K562 (cell line): ENCODE measurements around the gene WIPF3. TPM values are rescaled to one million over a fixed set of nuclear protein-coding genes. Genes with fewer than 3 reads are reported as not detected.
A peak's percentile ranks its signal among the peaks of the same experiment; 100 is the strongest.

Source experiments
- ATAC-seq: fragments of 200-7000 bp; cut with Tn5 transposase; 3 replicates; pipeline ENCODE4 v1.9.1; 2020; ENCODE audit warnings: moderate library complexity
- BruUV-seq: library from RNA; stranded (reverse); fragments of 400-500 nt; replicated peaks from 2 replicates; lab custom pipeline; 2021; lab: Mats Ljungman, UMichigan
- CTCF ChIA-PET: fragments of 300-600 bp; formaldehyde crosslinking; extraction: SDS; loops from one replicate; lab custom pipeline; 2021; ENCODE audit warnings: low intra/inter-chr PET ratio; lab: Yijun Ruan, JAX
- POLR2A ChIA-PET: fragments of 300-600, 350-650 bp; sonication (Branson Sonifier 250); formaldehyde crosslinking; extraction: SDS; loops from one replicate; lab custom pipeline; 2021; ENCODE audit warnings: antibody characterized with exemption, inconsistent platforms; lab: Yijun Ruan, JAX
- DNase-seq, 4 experiments: peaks; one replicate each; pipeline versions ENCODE4 v3.0.0 to v3.0.0-alpha.2; 2011 to 2018; ENCODE audit warnings: low spot score in 3 of 4, mixed read lengths in 3 of 4; ENCODE audit errors: extremely low read depth in 1 of 4
- FAIRE-seq: peaks from 2 replicates; lab custom pipeline; 2011; peaks lifted over from hg19 to GRCh38; lab: Jason Lieb, UNC
- H2AFZ ChIP-seq: 2 replicates; pipeline ENCODE4 v1.6.0; 2011; ENCODE audit warnings: low read depth, low read length, control low read depth, inconsistent platforms
- H3K27ac ChIP-seq: fragments of 200-600 bp; 3 replicates; pipeline ENCODE4 v1.8.0; 2011; ENCODE audit warnings: low read depth, mild to moderate bottlenecking, control low read depth, inconsistent platforms, low read length, moderate library complexity, mixed read lengths; ENCODE audit errors: extremely low read depth
- H3K27me3 ChIP-seq, 2 experiments: fragments of 300-600 bp in 1 of 2; 2 replicates in 1 of 2; 3 replicates in 1 of 2; pipeline versions ENCODE4 v1.6.0 to v1.8.0; 2011; ENCODE audit warnings: inconsistent platforms in 2 of 2, low read length in 2 of 2, mild to moderate bottlenecking in 1 of 2, mixed read lengths in 1 of 2, moderate library complexity in 1 of 2; ENCODE audit not compliant: control insufficient read depth in 2 of 2, insufficient read depth in 2 of 2
- H3K36me3 ChIP-seq: fragments of 300-600 bp; 3 replicates; pipeline ENCODE4 v1.8.0; 2011; ENCODE audit warnings: mild to moderate bottlenecking, low read length, inconsistent platforms; ENCODE audit not compliant: control insufficient read depth, insufficient read depth
- H3K4me1 ChIP-seq, 2 experiments: fragments of 200-600 bp in 1 of 2; replicated peaks in 1 of 2; 2 replicates in 1 of 2; 3 replicates in 1 of 2; pipeline versions ENCODE4 v1.5.1 to v1.8.0; 2011; ENCODE audit warnings: inconsistent platforms in 2 of 2, low read length in 2 of 2, mild to moderate bottlenecking in 1 of 2, mixed read lengths in 1 of 2, moderate library complexity in 1 of 2; ENCODE audit not compliant: control insufficient read depth in 2 of 2, insufficient read depth in 2 of 2
- H3K4me2 ChIP-seq: 2 replicates; pipeline ENCODE4 v1.6.1; 2011; ENCODE audit warnings: low read length, control low read depth, inconsistent platforms, mixed read lengths; ENCODE audit not compliant: insufficient read depth
- H3K4me3 ChIP-seq: fragments of 200-600 bp; sonication (generic), shearing (Covaris generic); 2 replicates; pipeline ENCODE4 v1.5.1; 2016; ENCODE audit warnings: control low read depth, inconsistent platforms
- H3K79me2 ChIP-seq: fragments of 200-600 bp; 3 replicates; pipeline ENCODE4 v1.8.0; 2011; ENCODE audit warnings: low read length, inconsistent platforms; ENCODE audit not compliant: control insufficient read depth, insufficient read depth
- H3K9ac ChIP-seq, 2 experiments: 2 replicates each; pipeline versions ENCODE4 v1.6.0 to v1.6.1; 2011; ENCODE audit warnings: low read depth in 2 of 2, low read length in 2 of 2, control low read depth in 1 of 2, inconsistent platforms in 1 of 2, mild to moderate bottlenecking in 1 of 2, mixed read lengths in 1 of 2; ENCODE audit not compliant: insufficient read depth in 1 of 2
- H3K9me1 ChIP-seq: one replicate; pipeline ENCODE4 v1.6.0; 2011; ENCODE audit warnings: inconsistent platforms, mild to moderate bottlenecking, low read length, moderate library complexity; ENCODE audit not compliant: control insufficient read depth, insufficient read depth
- H3K9me3 ChIP-seq: replicated peaks from 2 replicates; pipeline ENCODE4 v1.5.1; 2011; ENCODE audit warnings: low read depth, low read length, inconsistent platforms; ENCODE audit not compliant: control insufficient read depth, insufficient read depth
- H4K20me1 ChIP-seq: replicated peaks from 2 replicates; pipeline ENCODE4 v1.6.1; 2011; ENCODE audit warnings: low read length, inconsistent platforms, mixed read lengths; ENCODE audit not compliant: control insufficient read depth, insufficient read depth
- ARNT ChIP-seq, 2 experiments: fragments of 450-650 bp; IDR thresholded peaks; 2 replicates each; pipeline ENCODE4 v1.6.1; 2016; ENCODE audit warnings: mild to moderate bottlenecking in 1 of 2
- BRF1 ChIP-seq: IDR thresholded peaks from 3 replicates; pipeline ENCODE4 v1.6.1; 2011; ENCODE audit warnings: borderline replicate concordance, mild to moderate bottlenecking; ENCODE audit not compliant: insufficient read length; ENCODE audit errors: extremely low read depth
- CTCF ChIP-seq, 3 experiments: IDR thresholded peaks in 2 of 3; conservative IDR thresholded peaks in 1 of 3; 2 replicates each; pipeline ENCODE4 v1.5.1; 2011 to 2012; ENCODE audit warnings: low read length in 3 of 3, mild to moderate bottlenecking in 3 of 3, control low read depth in 2 of 3, improper control_type of control experiment in 1 of 3, inconsistent platforms in 1 of 3, low read depth in 1 of 3, mixed read lengths in 1 of 3, moderate library complexity in 1 of 3; ENCODE audit not compliant: insufficient read depth in 2 of 3
- FUS ChIP-seq: fragments of 200-400 bp; formaldehyde crosslinking; optimal IDR thresholded peaks from 2 replicates; pipeline ENCODE3; 2017; ENCODE audit warnings: low read depth, low read length
- MTA3 ChIP-seq: fragments of 450-650 bp; formaldehyde crosslinking; IDR thresholded peaks from 2 replicates; pipeline ENCODE4 v1.6.1; 2017; ENCODE audit warnings: mild to moderate bottlenecking, borderline replicate concordance
- NONO ChIP-seq, 2 experiments: fragments of 200-400 bp in 1 of 2; fragments of 450-650 bp in 1 of 2; formaldehyde crosslinking in 1 of 2; IDR thresholded peaks; 2 replicates each; pipeline ENCODE4 v1.6.1; 2017; ENCODE audit warnings: low read depth in 2 of 2, mild to moderate bottlenecking in 2 of 2, moderate library complexity in 2 of 2, low read length in 1 of 2
- POLR3A ChIP-seq: IDR thresholded peaks from 2 replicates; pipeline ENCODE4 v1.6.1; 2011; ENCODE audit warnings: borderline replicate concordance, mild to moderate bottlenecking, moderate library complexity; ENCODE audit not compliant: insufficient read length, insufficient read depth; ENCODE audit errors: extremely low read depth
- RAD21 ChIP-seq, 2 experiments: fragments of 250-450 bp in 1 of 2; fragments of 450-650 bp in 1 of 2; sonication (Bioruptor Pico) in 1 of 2; formaldehyde crosslinking in 1 of 2; IDR thresholded peaks in 1 of 2; conservative IDR thresholded peaks in 1 of 2; 2 replicates each; pipeline versions ENCODE4 v1.4.0 to v1.8.0; 2020 to 2022; ENCODE audit warnings: mild to moderate bottlenecking in 2 of 2, moderate library complexity in 1 of 2
- SMC3 ChIP-seq: conservative IDR thresholded peaks from 2 replicates; pipeline ENCODE4 v1.6.1; 2011; ENCODE audit warnings: low read depth, low read length, improper control_type of control experiment; ENCODE audit not compliant: insufficient read depth
- ZNF79 ChIP-seq: fragments of 250-450 bp; sonication (Bioruptor Pico); IDR thresholded peaks from 2 replicates; pipeline ENCODE4 v1.4.0; 2020; ENCODE audit warnings: low read depth, mild to moderate bottlenecking, moderate library complexity
- WGBS: fragments of 100-300 bp; shearing (Covaris generic); methylation state at CpG from one replicate; pipeline ENCODE4 v1.1.6; 2016; ENCODE audit warnings: low coverage, mixed read lengths; ENCODE audit not compliant: insufficient coverage; ENCODE audit errors: missing lambda C conversion rate; 5-methylcytosine and 5-hydroxymethylcytosine counted together
- in situ Hi-C: fragments of 300-500 bp; cut with MboI; formaldehyde crosslinking; loops from 4 replicates; pipeline ENCODE4 v1.15.0; 2018; ENCODE audit warnings: inconsistent platforms, mixed read lengths
- intact Hi-C: fragments of 100-400 bp; cut with micrococcal nuclease; formaldehyde crosslinking; loops from 2 replicates; pipeline ENCODE4 v1.14.2; 2022
- polyA plus RNA-seq, 8 experiments: library from polyadenylated mRNA; depleted of rRNA in 4 of 8; stranded (reverse) in 5 of 8; unstranded in 3 of 8; fragments of >200 nt; fragmentation: Nextera tagmentation in 2 of 8; fragmentation: Illumina TruSeq in 1 of 8; extraction: Ambion mirVana in 2 of 8; extraction: Trizol in 1 of 8; gene quantifications; 2 replicates each; pipeline versions ENCODE4 v1.2.1 to v1.2.3, GENCODE V29; 2011 to 2014; ENCODE audit warnings: inconsistent platforms in 1 of 8, missing spikeins in 1 of 8
- total RNA-seq, 7 experiments: library from RNA; depleted of rRNA in 6 of 7; stranded (reverse); fragments of >200 nt in 6 of 7; fragmentation: Illumina TruSeq in 2 of 7; extraction: Trizol in 2 of 7; gene quantifications; 2 replicates each; pipeline versions ENCODE4 v1.2.1 to v1.2.3, GENCODE V29; 2011 to 2021; ENCODE audit warnings: low replicate concordance in 1 of 7

Gene WIPF3
- total and polyA plus RNA-seq, 9 of the 15 experiments (the other 6 are each of a cell fraction or from before 2014, with no cell fraction given) = 0.18 to 3.2 (median 1.7) TPM

- peak; percentile 69 for FAIRE-seq
- DNase-seq = peak in 2 of 4 experiments; percentile 19 to 22
- Histone ChIP-seq H3K9ac (no peak overlapping the region), H3K4me2 (no peak overlapping the region), H3K79me2 (no peaks in the 10 kb centered on the region), H4K20me1 (no peaks in the 10 kb centered on the region), H3K27me3 (peaks cover 2 to 23% of the 10 kb centered on the region in 2 experiments; a peak in 4 of 5 replicates), H3K9me3 (0 out of 2 replicates have a peak, but pooled peaks cover 1% of the 10 kb centered on the region), H3K4me1 (peaks cover 0 to 7% of the 10 kb centered on the region in 2 experiments; a peak in 1 of 5 replicates), H2AFZ (no peak overlapping the region), H3K36me3 (no peaks in the 10 kb centered on the region), H3K9me1 (no peaks in the 10 kb centered on the region), H3K4me3 (no peak overlapping the region), H3K27ac (no peak overlapping the region)
- intact Hi-C loops (loop anchor here (5.0 kb wide), 1 partner anchor 116 kb away; no protein-coding TSS in a partner anchor), in situ Hi-C loops (no loop called here)
- 8% methylated on average over 5 of the region's 5 CpGs for WGBS
- POLR2A ChIA-PET = interaction anchor here (1.1 kb wide), 1 partner anchor 10 kb away, joined by 4 read pairs; no protein-coding TSS in a partner anchor
- BruUV-seq = no TSS peak
- CTCF ChIA-PET = no interaction called here
- peak; percentile 77 for ATAC-seq
- TF ChIP-seq FUS (no peak), RAD21 (CRISPR knock-in tag; conservative IDR thresholded peaks at IDR 0.05 in 1 of 2, IDR thresholded peaks at IDR 0.05 in 1 of 2) (peak in 1 of 2 experiments; percentile 52; a peak in 2 of 4 replicates), ARNT (IDR thresholded peaks at IDR 0.05) (no peak), ZNF79 (no peak), SMC3 (peak; percentile 19; the same call in 1 of the 2 replicates), NONO (IDR thresholded peaks at IDR 0.05; ENCODE audit: low read depth in 2 of 2, low read length in 1 of 2) (no peak), CTCF (IDR thresholded peaks at IDR 0.05 in 2 of 3, conservative IDR thresholded peaks at IDR 0.05 in 1 of 3; ENCODE audit: insufficient read depth in 2 of 3, low read depth in 1 of 3, low read length in 3 of 3) (peak; percentile 44 to 47 (median 47); a peak in 5 of 6 replicates), MTA3 (no peak), BRF1 (no peak), POLR3A (no peak)
Observed at GRCh38 chr7:29946428-29947186, 140.3 kb downstream of the WIPF3 start.
